GM10248 (cell line): Measurements from ENCODE around the gene TIMM17A.
A peak's percentile ranks its signal among the peaks of the same experiment; 100 is the strongest.

Source experiments
- CTCF ChIA-PET: fragments of 300-600 bp; sonication (Branson Sonifier 250); formaldehyde crosslinking; extraction: SDS; loops from one replicate; lab custom pipeline; 2021; ENCODE audit warnings: antibody characterized with exemption; lab: Yijun Ruan, JAX
- POLR2A ChIA-PET: fragments of 350-650 bp; sonication (Branson Sonifier 250); formaldehyde crosslinking; extraction: SDS; loops from one replicate; lab custom pipeline; 2020; ENCODE audit warnings: antibody characterized with exemption; lab: Yijun Ruan, JAX
- DNase-seq: peaks from one replicate; pipeline ENCODE4 v3.0.0; 2012; ENCODE audit errors: extremely low spot score
- CTCF ChIP-seq: IDR thresholded peaks from 2 replicates; pipeline ENCODE4 v1.5.1; 2012; ENCODE audit warnings: mild to moderate bottlenecking, low read depth; ENCODE audit errors: extremely low read depth, missing control alignments, control extremely low read depth

TIMM17A gene

DNA sequence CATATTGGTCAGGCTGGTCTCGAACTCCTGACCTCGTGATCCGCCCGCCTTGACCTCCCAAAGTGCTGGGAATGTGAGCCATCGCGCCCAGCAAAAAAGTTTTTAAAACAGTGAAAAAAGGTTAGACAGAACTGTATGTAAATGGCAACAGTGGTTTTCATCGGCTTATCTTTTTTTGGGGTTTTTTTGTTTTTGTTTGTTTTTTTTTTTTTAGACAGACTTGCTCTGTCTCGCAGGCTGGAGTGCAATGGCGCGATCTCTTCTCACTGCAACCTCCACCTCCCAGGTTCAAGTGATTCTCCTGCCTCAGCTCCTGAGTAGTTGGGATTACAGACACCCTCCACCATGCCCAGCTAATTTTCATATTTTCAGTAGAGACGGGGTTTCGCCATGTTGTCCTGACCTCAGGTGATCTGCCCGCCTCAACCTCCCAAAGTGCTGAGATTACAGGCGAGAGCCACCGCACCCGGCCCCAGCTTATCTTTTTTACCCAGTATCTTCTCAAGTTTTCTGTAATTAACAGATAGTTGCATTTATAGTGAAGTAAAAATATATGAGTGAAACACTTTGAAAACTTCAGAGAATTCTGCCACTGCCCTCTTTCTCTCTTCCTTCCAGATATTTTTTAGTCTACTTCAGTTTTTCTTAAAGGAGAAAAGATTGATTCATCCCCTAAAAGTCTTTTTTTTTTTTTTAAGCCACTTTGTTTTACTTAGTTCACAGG, 13.1 kb downstream of the TIMM17A start:
- no peak for DNase-seq
- CTCF ChIA-PET, result interaction anchor here (0.8 to 2.0 kb wide), 4 partner anchors 15 to 73 kb away, joined by 3 to 16 read pairs (median 4); partner anchors contain the start of gene RNPEP
- POLR2A ChIA-PET, result interaction anchor here (0.5 kb wide), 1 partner anchor 1658 kb away, joined by 3 read pairs; the partner anchor contains the start of gene ATP2B4
- no peak for TF ChIP-seq CTCF

GRCh38 chr1:201970334-201971159, 15.2 kb downstream of the TIMM17A start:
- DNase-seq, result no peak
- ChIA-PET POLR2A (no interaction called here), CTCF (interaction anchor here (1.3 to 6.2 kb wide), 3 partner anchors 7 to 75 kb away, joined by 5 to 163 read pairs (median 34); no protein-coding TSS in a partner anchor)
- TF ChIP-seq CTCF, result no peak

GRCh38 chr1:201982082-201982622, 26.8 kb downstream of the TIMM17A start:
- no peak for TF ChIP-seq CTCF
- peak; percentile 92 for DNase-seq
- POLR2A ChIA-PET, result interaction anchor here (0.5 to 0.7 kb wide), 3 partner anchors 18 to 272 kb away, joined by 3 to 9 read pairs (median 4); no protein-coding TSS in a partner anchor
- CTCF ChIA-PET, result interaction anchor here (1.4 to 5.9 kb wide), 6 partner anchors 9 to 154 kb away, joined by 3 to 29 read pairs (median 8); partner anchors contain the start of gene ELF3

DNA sequence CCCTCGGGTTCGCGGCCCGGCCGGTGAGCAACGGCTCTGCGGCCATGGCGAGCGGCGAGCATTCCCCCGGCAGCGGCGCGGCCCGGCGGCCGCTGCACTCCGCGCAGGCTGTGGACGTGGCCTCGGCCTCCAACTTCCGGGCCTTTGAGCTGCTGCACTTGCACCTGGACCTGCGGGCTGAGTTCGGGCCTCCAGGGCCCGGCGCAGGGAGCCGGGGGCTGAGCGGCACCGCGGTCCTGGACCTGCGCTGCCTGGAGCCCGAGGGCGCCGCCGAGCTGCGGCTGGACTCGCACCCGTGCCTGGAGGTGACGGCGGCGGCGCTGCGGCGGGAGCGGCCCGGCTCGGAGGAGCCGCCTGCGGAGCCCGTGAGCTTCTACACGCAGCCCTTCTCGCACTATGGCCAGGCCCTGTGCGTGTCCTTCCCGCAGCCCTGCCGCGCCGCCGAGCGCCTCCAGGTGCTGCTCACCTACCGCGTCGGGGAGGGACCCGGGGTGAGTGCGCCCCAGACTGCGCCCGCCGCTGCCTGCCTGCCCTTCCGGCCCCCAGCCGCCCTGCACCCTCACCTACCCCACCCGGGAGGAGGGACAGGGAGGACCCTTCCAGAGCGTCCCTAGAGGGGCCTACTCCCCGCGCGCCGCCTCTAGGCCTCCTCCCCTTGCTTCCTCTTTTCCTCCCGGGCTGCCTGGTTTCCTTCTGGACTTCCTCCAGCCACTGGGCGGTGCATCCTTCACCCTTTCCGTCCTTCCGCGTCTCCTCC, 27.5 kb downstream of the TIMM17A start, which contains the start of gene RNPEP:
RNPEP (plus strand) TSS at position 26 of the 757 bp plus-strand sequence; CDS start at position 45, 19 bp downstream.
- peak; percentile 65 for DNase-seq
- CTCF ChIA-PET, result interaction anchor here (1.4 to 5.9 kb wide), 6 partner anchors 10 to 154 kb away, joined by 3 to 29 read pairs (median 8); partner anchors contain the start of gene ELF3
- TF ChIP-seq CTCF, result no peak
- POLR2A ChIA-PET, result interaction anchor here (0.5 to 0.7 kb wide), 4 partner anchors 18 to 273 kb away, joined by 3 to 9 read pairs (median 6); no protein-coding TSS in a partner anchor

- CTCF ChIA-PET, result interaction anchor here (1.4 to 5.9 kb wide), 5 partner anchors 10 to 88 kb away, joined by 3 to 29 read pairs (median 11); partner anchors contain the start of gene ELF3
- no peak for DNase-seq
- POLR2A ChIA-PET, result interaction anchor here (0.6 kb wide), 1 partner anchor 19 kb away, joined by 7 read pairs; no protein-coding TSS in a partner anchor
- TF ChIP-seq CTCF, result no peak
Observed at GRCh38 chr1:201983380-201983805, 28.1 kb downstream of the TIMM17A start.
